Activated CD8-positive, alpha-beta memory T cell treated with anti-CD3 and anti-CD28 coated beads, Interleukin-2, amount 50 U/mL, for 48 hours (primary cell): ENCODE results near the gene TTC12.
A peak's percentile ranks its signal among the peaks of the same experiment; 100 is the strongest.

ENCODE experiments used
- DNase-seq: peaks from one replicate; pipeline ENCODE4 v3.0.0-alpha.2; 2020

The TTC12 gene

GRCh38 chr11:113314389-113315301 is at the start of gene TTC12:
Gene TTC12 (plus strand): TSS chr11:113314583. CDS start chr11:113316258, 1,675 bp downstream.
- peak; percentile 95 for DNase-seq

GRCh38 chr11:113265362-113265761 is 49.0 kb upstream of the TTC12 start:
- DNase-seq: no peak

GRCh38 chr11:113267493-113267892 is 46.9 kb upstream of the TTC12 start:
- no peak for DNase-seq

- DNase-seq: no peak
These were observed 45.3 kb upstream of the TTC12 start for GRCh38 chr11:113269096-113269495.

GRCh38 chr11:113269636-113270035 is 44.7 kb upstream of the TTC12 start:
- no peak for DNase-seq

GRCh38 chr11:113270080-113270479 is 44.3 kb upstream of the TTC12 start:
- DNase-seq: no peak

- no peak for DNase-seq
These were observed 42.7 kb upstream of the TTC12 start for GRCh38 chr11:113271551-113272245.

- DNase-seq: no peak
These were observed 42.1 kb upstream of the TTC12 start for GRCh38 chr11:113272281-113272680.

- no peak for DNase-seq
These were observed 41.3 kb upstream of the TTC12 start for GRCh38 chr11:113272927-113273615.

- DNase-seq: no peak
These were observed 40.7 kb upstream of the TTC12 start for GRCh38 chr11:113273720-113274119.

GRCh38 chr11:113274713-113275582 is 39.4 kb upstream of the TTC12 start:
- no peak for DNase-seq

- no peak for DNase-seq
These were observed 38.8 kb upstream of the TTC12 start for GRCh38 chr11:113275602-113276001.

GRCh38 chr11:113276466-113276865 is 37.9 kb upstream of the TTC12 start:
- no peak for DNase-seq

GRCh38 chr11:113277907-113278306 is 36.5 kb upstream of the TTC12 start:
- no peak for DNase-seq

- DNase-seq: no peak
These were observed 35.9 kb upstream of the TTC12 start for GRCh38 chr11:113278481-113278880.

- DNase-seq: no peak
These were observed 35.5 kb upstream of the TTC12 start for GRCh38 chr11:113278925-113279324.

- DNase-seq: no peak
These were observed 34.8 kb upstream of the TTC12 start for GRCh38 chr11:113279591-113279990.

- no peak for DNase-seq
These were observed 33.2 kb upstream of the TTC12 start for GRCh38 chr11:113281052-113281725.

GRCh38 chr11:113282898-113283437 is 31.4 kb upstream of the TTC12 start:
- no peak for DNase-seq

- no peak for DNase-seq
These were observed 30.5 kb upstream of the TTC12 start for GRCh38 chr11:113283881-113284280.

GRCh38 chr11:113286009-113286408 is 28.4 kb upstream of the TTC12 start:
- no peak for DNase-seq
